IPS-11a (cell line): Measurements from ENCODE around the gene PPP1R12C.
A peak's percentile ranks its signal among the peaks of the same experiment; 100 is the strongest.

Source experiments
- H3K4me3 ChIP-seq: one replicate; pipeline ENCODE4 v1.5.1; 2013; ENCODE audit warnings: low read depth, low read length, control low read depth

PPP1R12C gene

GRCh38 chr19:55116859-55117662 lies at the start of gene PPP1R12C:
TSS of gene PPP1R12C (minus strand) at chr19:55117637. CDS start at chr19:55117543, 94 bp downstream.
- peak within 1 kb of the TSS; percentile 77 for H3K4me3 ChIP-seq

GRCh38 chr19:55166530-55167268 lies 49.3 kb upstream of the PPP1R12C start, which contains the start of gene DNAAF3:
TSS of gene DNAAF3 (minus strand) at chr19:55166613. CDS start at chr19:55166413, 200 bp downstream.
- peak within 1 kb of the TSS; percentile 60 for H3K4me3 ChIP-seq

GRCh38 chr19:55165952-55166529 lies 48.6 kb upstream of the PPP1R12C start:
- H3K4me3 ChIP-seq, result peak overlapping the region; percentile 60

- H3K4me3 ChIP-seq, result no peak overlapping the region
Observed at GRCh38 chr19:55161571-55162322, 44.3 kb upstream of the PPP1R12C start.

GRCh38 chr19:55160986-55161365 lies 43.5 kb upstream of the PPP1R12C start:
- peak overlapping the region; percentile 8 for H3K4me3 ChIP-seq

GRCh38 chr19:55160128-55160985 lies 42.9 kb upstream of the PPP1R12C start:
- no peak overlapping the region for H3K4me3 ChIP-seq

GRCh38 chr19:55158848-55159749 lies 41.7 kb upstream of the PPP1R12C start:
- H3K4me3 ChIP-seq, result no peak overlapping the region

- H3K4me3 ChIP-seq, result no peak overlapping the region
Observed at GRCh38 chr19:55158423-55158822, 41.0 kb upstream of the PPP1R12C start.

GRCh38 chr19:55157064-55157908 lies 39.8 kb upstream of the PPP1R12C start, which contains the start of gene TNNI3:
TSS of gene TNNI3 (minus strand) at chr19:55157732. CDS start at chr19:55157589, 143 bp downstream.
- peak within 1 kb of the TSS; percentile 44 for H3K4me3 ChIP-seq

- peak overlapping the region; percentile 44 for H3K4me3 ChIP-seq
Observed at GRCh38 chr19:55156202-55157063, 39.0 kb upstream of the PPP1R12C start.

- H3K4me3 ChIP-seq, result peak overlapping the region; percentile 44
Observed at GRCh38 chr19:55155784-55156183, 38.3 kb upstream of the PPP1R12C start.

- no peak overlapping the region for H3K4me3 ChIP-seq
Observed at GRCh38 chr19:55153652-55154264, 36.3 kb upstream of the PPP1R12C start.

- H3K4me3 ChIP-seq, result no peak overlapping the region
Observed at GRCh38 chr19:55152017-55152416, 34.6 kb upstream of the PPP1R12C start.

GRCh38 chr19:55149078-55150003 lies 31.9 kb upstream of the PPP1R12C start, which contains the start of gene TNNT1:
TSS of gene TNNT1 (minus strand) at chr19:55149206. CDS start at chr19:55147157, 2,049 bp downstream.
- H3K4me3 ChIP-seq, result no peak within 1 kb of the TSS

- no peak overlapping the region for H3K4me3 ChIP-seq
Observed at GRCh38 chr19:55147545-55148251, 30.3 kb upstream of the PPP1R12C start.
